ENCODE measurements around the gene EFEMP1. TPM values are rescaled to one million over a fixed set of nuclear protein-coding genes. Genes with fewer than 3 reads are reported as not detected.

EFEMP1 gene
- total RNA-seq = 0.94 TPM

GRCh38 chr2:55923091-55923981, at the start of gene EFEMP1:
Gene EFEMP1 (minus strand): TSS chr2:55923782. CDS start chr2:55922440, 1,342 bp downstream.

Other genes with a start within 250 kb of the EFEMP1 start
- gene PNPT1, start 229.9 kb downstream of the EFEMP1 start, total RNA-seq = 35.7 TPM